ENCODE data around the gene DUOXA2.

DNA sequence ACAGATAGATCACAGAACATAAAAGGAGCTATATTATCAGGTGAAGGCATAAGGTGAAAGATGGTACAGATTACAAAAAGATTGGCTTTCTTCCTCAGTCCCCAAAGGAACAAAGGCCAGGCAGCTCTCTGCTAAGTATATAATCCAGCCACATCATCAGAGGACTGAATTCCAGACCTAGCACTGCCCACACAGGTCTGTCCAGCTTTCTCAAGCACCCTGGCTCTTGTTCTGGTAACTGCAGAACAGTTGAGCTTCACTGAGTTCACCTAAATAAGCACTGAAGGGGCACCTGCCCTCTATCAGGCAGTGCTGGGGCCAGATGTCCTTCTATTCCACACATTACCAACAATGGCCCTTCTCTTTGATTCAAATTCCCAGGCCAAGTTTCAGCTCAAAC, 9.3 kb downstream of the DUOXA2 start:
- TF ChIP-seq, protein P1, sequence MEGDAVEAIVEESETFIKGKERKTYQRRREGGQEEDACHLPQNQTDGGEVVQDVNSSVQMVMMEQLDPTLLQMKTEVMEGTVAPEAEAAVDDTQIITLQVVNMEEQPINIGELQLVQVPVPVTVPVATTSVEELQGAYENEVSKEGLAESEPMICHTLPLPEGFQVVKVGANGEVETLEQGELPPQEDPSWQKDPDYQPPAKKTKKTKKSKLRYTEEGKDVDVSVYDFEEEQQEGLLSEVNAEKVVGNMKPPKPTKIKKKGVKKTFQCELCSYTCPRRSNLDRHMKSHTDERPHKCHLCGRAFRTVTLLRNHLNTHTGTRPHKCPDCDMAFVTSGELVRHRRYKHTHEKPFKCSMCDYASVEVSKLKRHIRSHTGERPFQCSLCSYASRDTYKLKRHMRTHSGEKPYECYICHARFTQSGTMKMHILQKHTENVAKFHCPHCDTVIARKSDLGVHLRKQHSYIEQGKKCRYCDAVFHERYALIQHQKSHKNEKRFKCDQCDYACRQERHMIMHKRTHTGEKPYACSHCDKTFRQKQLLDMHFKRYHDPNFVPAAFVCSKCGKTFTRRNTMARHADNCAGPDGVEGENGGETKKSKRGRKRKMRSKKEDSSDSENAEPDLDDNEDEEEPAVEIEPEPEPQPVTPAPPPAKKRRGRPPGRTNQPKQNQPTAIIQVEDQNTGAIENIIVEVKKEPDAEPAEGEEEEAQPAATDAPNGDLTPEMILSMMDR (IDR thresholded peaks at IDR 0.05), result peak in 2 of 6 experiments; percentile 25 to 26
- TF ChIP-seq POLR2A (IDR thresholded peaks at IDR 0.05), result peak in 1 of 2 donors; percentile 51

Data from thyroid gland (tissue), 4 donors.